Skeletal muscle tissue (tissue), 4 donors: ENCODE results near the gene PIRT. TPM values are rescaled to one million over a fixed set of nuclear protein-coding genes. Genes with fewer than 3 reads are reported as not detected.

ENCODE experiments used
- H3K27ac ChIP-seq: one replicate; pipeline ENCODE4 v1.7.0; 2013; ENCODE audit warnings: mild to moderate bottlenecking, low read depth, low read length, inconsistent platforms
- H3K27me3 ChIP-seq, 3 donors: one replicate each; pipeline ENCODE4 v1.7.0; 2013; ENCODE audit warnings: low read length in 3 of 3; ENCODE audit not compliant: control insufficient read depth in 3 of 3, insufficient read depth in 3 of 3
- H3K36me3 ChIP-seq, 3 donors: one replicate each; pipeline ENCODE4 v1.7.0; 2013; ENCODE audit warnings: low read length in 3 of 3; ENCODE audit not compliant: control insufficient read depth in 3 of 3, insufficient read depth in 3 of 3
- H3K4me1 ChIP-seq, 3 donors: one replicate each; pipeline ENCODE4 v1.7.0; 2013; ENCODE audit warnings: low read length in 3 of 3, mild to moderate bottlenecking in 3 of 3; ENCODE audit not compliant: control insufficient read depth in 3 of 3, insufficient read depth in 3 of 3
- H3K4me3 ChIP-seq, 3 donors: one replicate each; pipeline ENCODE4 v1.7.0; 2013; ENCODE audit warnings: low read length in 3 of 3
- H3K9ac ChIP-seq, 3 donors: one replicate each; pipeline ENCODE4 v1.7.0; 2013; ENCODE audit warnings: low read length in 3 of 3, mild to moderate bottlenecking in 3 of 3, moderate library complexity in 2 of 3, low read depth in 1 of 3
- H3K9me3 ChIP-seq, 3 donors: one replicate each; pipeline ENCODE4 v1.7.0; 2013; ENCODE audit warnings: low read length in 3 of 3; ENCODE audit not compliant: control insufficient read depth in 3 of 3
- total RNA-seq: library from RNA; depleted of rRNA; stranded (reverse); fragments of >200 nt; gene quantifications from one replicate; pipeline ENCODE4 v1.2.3, GENCODE V29; 2014
- donor health status: Osteomylitis.

Gene PIRT
- total RNA-seq, 1 donor from 2014 or later: not detected

DNA sequence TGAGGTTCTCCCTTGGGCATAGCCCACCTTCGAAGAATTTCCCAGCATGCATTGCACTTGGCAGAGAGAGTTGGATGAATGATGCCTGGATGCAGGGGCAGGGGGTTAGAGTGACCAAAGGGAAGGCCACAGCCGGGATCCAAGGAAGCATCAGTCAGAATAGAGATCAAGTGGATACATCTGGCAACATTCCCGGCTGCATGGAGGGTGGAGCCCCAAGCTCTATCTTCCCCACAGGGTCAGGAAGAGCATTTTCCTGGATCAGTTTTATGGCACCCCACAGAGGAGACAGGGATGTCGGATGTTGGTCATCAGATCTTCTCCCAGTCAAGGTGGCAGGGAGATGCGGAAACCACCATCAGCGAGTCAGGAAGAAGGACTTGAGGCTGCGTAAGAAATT, 13.0 kb downstream of the PIRT start:
- no peak overlapping the region for H3K27ac ChIP-seq
- no peaks in the 10 kb centered on the region for H3K36me3 ChIP-seq
- H3K9me3 ChIP-seq: no peaks in the 10 kb centered on the region
- H3K9ac ChIP-seq: no peak overlapping the region
- H3K4me3 ChIP-seq: no peak overlapping the region
- no peaks in the 10 kb centered on the region for H3K27me3 ChIP-seq
- no peaks in the 10 kb centered on the region for H3K4me1 ChIP-seq

DNA sequence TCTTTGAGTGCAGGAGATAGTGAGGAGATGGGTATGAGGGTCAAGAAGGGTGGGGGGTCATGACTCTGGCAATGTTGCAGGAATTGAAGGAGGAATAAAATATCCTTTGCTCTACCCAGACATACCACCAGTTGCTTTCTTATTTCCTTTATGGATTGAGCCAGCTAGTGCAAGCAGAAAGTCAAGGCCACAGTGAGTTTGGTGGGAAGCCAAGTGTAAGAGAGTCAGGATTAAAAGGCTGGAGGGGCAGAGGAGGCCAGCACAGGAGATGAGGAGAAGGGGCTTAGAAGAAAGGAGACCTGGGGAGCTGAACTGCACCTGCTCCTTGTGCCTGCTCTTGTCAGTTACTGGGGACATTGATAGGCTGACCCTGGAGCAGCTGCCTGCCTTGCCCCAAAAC, 16.1 kb downstream of the PIRT start:
- Histone ChIP-seq H3K9me3 (no peaks in the 10 kb centered on the region), H3K4me3 (no peak overlapping the region), H3K4me1 (no peaks in the 10 kb centered on the region), H3K27ac (no peak overlapping the region), H3K27me3 (no peaks in the 10 kb centered on the region), H3K9ac (no peak overlapping the region), H3K36me3 (no peaks in the 10 kb centered on the region)

DNA sequence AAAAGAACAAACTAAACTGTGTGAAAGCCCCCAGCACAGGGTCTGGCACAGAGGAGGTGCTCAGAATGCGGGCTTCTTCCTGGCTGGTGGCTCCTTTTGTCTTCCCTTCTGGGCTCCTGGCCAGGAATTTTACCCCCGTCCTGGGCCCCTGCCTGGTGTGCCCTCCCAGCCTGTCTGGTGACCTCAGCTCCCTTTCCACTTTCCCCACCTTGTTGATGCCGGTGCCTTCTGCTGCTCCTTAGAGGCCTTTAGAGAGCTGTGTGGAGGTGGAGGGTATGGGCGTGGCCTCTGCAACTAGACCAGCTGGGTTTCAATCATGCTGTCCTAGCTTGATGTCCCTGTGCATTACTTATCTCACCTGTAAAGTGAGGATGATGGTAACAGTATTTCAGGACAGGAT, 16.8 kb downstream of the PIRT start:
- H3K4me1 ChIP-seq: no peaks in the 10 kb centered on the region
- no peak overlapping the region for H3K9ac ChIP-seq
- H3K27ac ChIP-seq: no peak overlapping the region
- H3K27me3 ChIP-seq: no peaks in the 10 kb centered on the region
- H3K9me3 ChIP-seq: no peaks in the 10 kb centered on the region
- H3K36me3 ChIP-seq: no peaks in the 10 kb centered on the region
- H3K4me3 ChIP-seq: no peak overlapping the region

DNA sequence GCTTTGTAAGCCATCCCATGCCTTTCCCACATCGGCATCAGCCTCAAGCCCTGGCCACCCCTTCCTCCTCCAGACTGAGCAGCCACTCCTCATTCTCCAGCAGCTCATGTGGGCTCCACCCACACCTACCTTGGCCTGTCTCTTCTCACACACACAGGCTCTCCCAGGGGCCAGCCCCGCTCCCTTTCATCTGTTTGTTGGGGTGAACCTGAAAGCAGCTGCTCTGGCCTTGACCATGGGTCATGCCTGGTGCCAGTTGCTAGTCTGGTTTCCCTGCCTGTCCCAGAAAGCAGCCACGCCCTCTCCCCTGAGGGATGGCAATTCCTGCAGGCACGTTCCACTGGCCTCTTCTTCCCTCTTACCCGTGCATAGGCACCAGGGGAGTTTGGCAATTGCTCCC, 22.6 kb downstream of the PIRT start:
- H3K4me3 ChIP-seq: no peak overlapping the region
- H3K36me3 ChIP-seq: no peaks in the 10 kb centered on the region
- peaks cover 0 to 4% (median 0%) of the 10 kb centered on the region in 3 donors for H3K4me1 ChIP-seq
- H3K9me3 ChIP-seq: no peaks in the 10 kb centered on the region
- H3K27me3 ChIP-seq: peaks cover 0 to 3% (median 0%) of the 10 kb centered on the region in 3 donors
- no peak overlapping the region for H3K27ac ChIP-seq
- no peak overlapping the region for H3K9ac ChIP-seq

DNA sequence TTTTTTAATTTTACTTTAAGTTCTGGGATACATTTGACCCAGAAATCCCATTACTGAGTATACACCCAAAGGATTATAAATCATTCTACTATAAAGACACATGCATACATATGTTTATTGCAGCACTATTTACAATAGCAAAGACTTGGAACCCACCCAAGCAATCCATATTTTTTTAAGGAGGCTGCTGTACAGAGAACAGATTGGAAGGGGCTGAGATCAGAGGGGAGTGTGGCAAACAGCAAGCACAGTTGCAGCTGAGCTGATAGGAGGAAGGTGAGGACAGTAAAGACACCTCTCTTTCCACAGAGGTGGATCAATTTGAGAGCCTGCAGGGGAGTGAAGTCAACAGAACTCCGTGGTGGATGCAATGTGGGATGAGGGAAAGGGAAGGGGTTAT, 23.8 kb downstream of the PIRT start:
- Histone ChIP-seq H3K4me1 (peaks cover 0 to 4% (median 0%) of the 10 kb centered on the region in 3 donors), H3K9me3 (no peaks in the 10 kb centered on the region), H3K36me3 (no peaks in the 10 kb centered on the region), H3K4me3 (no peak overlapping the region), H3K9ac (no peak overlapping the region), H3K27me3 (peaks cover 0 to 3% (median 0%) of the 10 kb centered on the region in 3 donors), H3K27ac (no peak overlapping the region)

DNA sequence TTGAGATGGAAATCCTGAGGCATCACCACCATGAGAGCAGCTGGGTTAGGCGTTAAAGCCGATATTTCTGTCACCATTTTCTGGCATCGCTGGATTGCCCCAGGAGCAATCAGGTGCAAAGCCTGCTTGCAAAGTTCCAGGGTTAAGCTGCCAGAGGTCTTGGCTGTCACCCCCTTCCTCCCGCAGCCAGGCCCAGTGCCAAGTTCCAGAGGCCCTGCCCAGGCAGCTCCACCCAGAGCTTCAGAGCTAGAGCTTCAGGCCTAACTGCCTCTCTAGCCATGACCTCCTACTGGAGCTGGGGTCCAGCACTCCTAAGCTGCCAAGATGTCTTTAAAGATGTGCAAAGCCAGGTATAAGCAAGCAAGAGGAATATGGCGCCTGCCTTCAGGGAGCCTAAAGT, 25.2 kb downstream of the PIRT start:
- Histone ChIP-seq H3K4me3 (no peak overlapping the region), H3K9ac (no peak overlapping the region), H3K9me3 (no peaks in the 10 kb centered on the region), H3K36me3 (no peaks in the 10 kb centered on the region), H3K27me3 (peaks cover 0 to 3% (median 0%) of the 10 kb centered on the region in 3 donors), H3K4me1 (peaks cover 0 to 4% (median 0%) of the 10 kb centered on the region in 3 donors), H3K27ac (no peak overlapping the region)

DNA sequence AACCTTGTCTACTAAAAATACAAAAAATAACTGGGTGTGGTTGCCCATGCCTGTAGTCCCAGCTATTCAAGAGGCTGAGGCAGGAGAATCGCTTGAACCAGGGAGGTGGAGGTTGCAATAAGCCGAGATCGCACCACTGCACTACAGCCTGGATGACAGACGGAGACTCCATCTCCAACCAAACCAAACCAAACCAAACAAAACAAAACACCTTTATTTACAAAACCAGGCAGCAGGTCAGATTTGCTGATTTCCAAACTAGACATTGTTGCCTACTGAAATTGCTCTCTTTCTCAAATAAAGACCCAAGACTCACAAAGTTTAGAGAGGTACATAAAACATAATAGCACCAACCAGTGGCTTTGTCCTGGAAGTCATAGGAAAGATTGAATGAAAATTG, 28.3 kb downstream of the PIRT start:
- Histone ChIP-seq H3K36me3 (no peaks in the 10 kb centered on the region), H3K4me1 (peaks cover 0 to 4% (median 0%) of the 10 kb centered on the region in 3 donors), H3K9me3 (no peaks in the 10 kb centered on the region), H3K27ac (no peak overlapping the region), H3K9ac (no peak overlapping the region), H3K27me3 (no peaks in the 10 kb centered on the region), H3K4me3 (no peak overlapping the region)

DNA sequence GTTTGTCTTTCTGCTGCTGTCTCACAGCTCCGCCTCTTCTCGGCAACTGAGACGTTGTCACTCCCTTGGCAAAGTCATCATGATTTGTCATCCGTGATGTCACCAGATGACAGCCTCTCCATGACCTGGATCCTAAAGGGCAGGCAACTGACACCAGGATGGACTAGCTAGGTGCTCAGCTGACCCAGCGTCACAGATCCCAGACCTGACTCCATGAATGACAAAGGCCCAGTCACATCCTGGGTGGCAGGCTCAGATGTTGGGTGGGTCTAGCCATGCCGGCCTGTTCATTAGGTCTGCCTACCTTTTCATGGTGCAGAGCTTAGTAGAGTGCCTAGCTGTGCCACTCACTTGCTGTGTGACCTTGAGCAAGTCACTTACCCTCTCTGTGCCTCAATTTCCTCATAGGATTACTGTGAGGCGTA, 30.2 kb downstream of the PIRT start:
- no peaks in the 10 kb centered on the region for H3K9me3 ChIP-seq
- H3K27me3 ChIP-seq: no peaks in the 10 kb centered on the region
- no peak overlapping the region for H3K27ac ChIP-seq
- peaks cover 0 to 1% (median 0%) of the 10 kb centered on the region in 3 donors for H3K36me3 ChIP-seq
- no peak overlapping the region for H3K4me3 ChIP-seq
- no peak overlapping the region for H3K9ac ChIP-seq
- H3K4me1 ChIP-seq: peaks cover 0 to 4% (median 0%) of the 10 kb centered on the region in 3 donors

DNA sequence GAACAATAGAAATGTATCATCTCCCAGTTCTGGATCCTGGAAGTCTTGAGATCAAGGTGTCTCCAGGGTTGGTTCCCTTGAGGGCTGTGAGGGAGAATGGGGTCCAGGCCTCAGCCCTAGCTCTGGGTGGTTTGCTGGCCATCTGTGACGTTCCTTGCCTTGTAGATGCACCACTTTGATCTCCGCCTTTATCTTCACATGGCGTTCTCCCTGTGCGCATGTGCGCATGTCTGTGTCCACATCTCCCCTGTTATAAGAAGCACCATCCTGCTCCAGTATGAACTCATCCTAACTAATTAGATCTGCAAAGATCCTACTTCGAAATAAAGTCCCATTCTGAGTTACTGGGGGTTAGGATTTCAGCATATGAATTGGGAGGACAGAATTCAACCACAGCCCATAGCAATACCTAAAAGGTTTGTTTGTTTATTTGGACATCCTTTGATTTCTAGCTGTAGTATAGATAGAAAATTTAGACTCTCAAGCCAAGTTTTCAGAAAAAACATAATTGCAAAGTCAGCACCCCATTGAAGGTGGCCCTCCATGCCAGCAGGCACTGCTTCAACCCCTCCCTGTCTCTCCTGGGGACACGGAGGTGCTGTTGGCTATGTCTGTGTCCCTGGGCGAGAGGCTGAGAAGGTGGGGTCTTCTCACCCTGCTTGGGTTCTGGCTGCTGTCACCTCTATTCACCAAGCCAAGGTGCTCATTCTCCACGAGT, 31.2 kb downstream of the PIRT start:
- Histone ChIP-seq H3K4me3 (no peak overlapping the region), H3K4me1 (no peaks in the 10 kb centered on the region), H3K27ac (no peak overlapping the region), H3K27me3 (no peaks in the 10 kb centered on the region), H3K9me3 (no peaks in the 10 kb centered on the region), H3K9ac (no peak overlapping the region), H3K36me3 (peaks cover 0 to 2% (median 0%) of the 10 kb centered on the region in 3 donors)

DNA sequence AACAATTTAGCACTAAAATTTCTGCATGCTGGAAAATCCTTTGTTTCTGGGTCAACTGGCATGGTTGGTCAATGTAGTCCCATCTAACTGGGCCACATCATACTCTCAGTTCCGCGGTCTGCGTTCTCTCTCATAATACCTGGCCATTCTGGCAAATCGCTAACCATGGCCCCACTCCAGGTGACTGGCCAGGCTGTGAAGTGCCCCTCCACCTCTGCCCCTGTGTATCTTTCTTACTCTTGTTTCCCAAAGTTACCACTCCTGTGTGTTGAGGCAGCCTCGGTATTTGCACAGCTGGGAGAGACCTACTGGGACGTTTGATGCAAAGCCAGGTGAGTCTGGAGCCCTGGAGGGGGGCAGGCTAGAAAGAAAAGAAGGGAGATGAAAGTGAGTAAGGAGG, 32.0 kb downstream of the PIRT start:
- no peaks in the 10 kb centered on the region for H3K27me3 ChIP-seq
- H3K27ac ChIP-seq: no peak overlapping the region
- peaks cover 0 to 2% (median 0%) of the 10 kb centered on the region in 3 donors for H3K36me3 ChIP-seq
- no peaks in the 10 kb centered on the region for H3K4me1 ChIP-seq
- no peaks in the 10 kb centered on the region for H3K9me3 ChIP-seq
- H3K9ac ChIP-seq: no peak overlapping the region
- H3K4me3 ChIP-seq: no peak overlapping the region
